ENCODE measurements around the gene TRAM1L1. TPM values are rescaled to one million over a fixed set of nuclear protein-coding genes. Genes with fewer than 3 reads are reported as not detected.

The TRAM1L1 gene
- total RNA-seq, 3 donors from 2014 or later (not counting 1 experiment from before 2014, with no cell fraction given): not detected

- no peaks in the 10 kb centered on the region for H3K4me1 Mint-ChIP-seq
- Histone ChIP-seq H3K4me1 (ENCODE audit: control insufficient read depth, insufficient read depth, low read length) (no peaks in the 10 kb centered on the region), H3K27ac (ENCODE audit: low read length) (no peak overlapping the region), H3K36me3 (ENCODE audit: control insufficient read depth, insufficient read depth, low read length) (no peaks in the 10 kb centered on the region), H3K9me3 (ENCODE audit: control insufficient read depth, insufficient read depth, low read length) (peaks cover 6% of the 10 kb centered on the region), H3K4me3 (ENCODE audit: low read length) (no peak overlapping the region), H3K27me3 (ENCODE audit: control insufficient read depth, insufficient read depth, low read length) (no peaks in the 10 kb centered on the region)
- no peaks in the 10 kb centered on the region for H3K27me3 Mint-ChIP-seq (ENCODE audit: low read depth in 2 of 2)
- 62% methylated on average over 2 of the region's 2 CpGs for WGBS (ENCODE audit: insufficient coverage)
- TF ChIP-seq CTCF (IDR thresholded peaks at IDR 0.05): no peak
- H3K4me3 Mint-ChIP-seq: no peak overlapping the region
- H3K36me3 Mint-ChIP-seq: peaks cover 11% of the 10 kb centered on the region
- H3K27ac Mint-ChIP-seq: no peak overlapping the region
- DNase-seq (no peak), ATAC-seq (no peak)
- peaks cover 12 to 21% of the 10 kb centered on the region in 2 donors for H3K9me3 Mint-ChIP-seq
- intact Hi-C loops (cut with micrococcal nuclease): no loop called here
Observed at GRCh38 chr4:117063961-117064696, 21.2 kb downstream of the TRAM1L1 start.

- intact Hi-C loops (cut with micrococcal nuclease): no loop called here
- no peaks in the 10 kb centered on the region for H3K36me3 ChIP-seq (ENCODE audit: control insufficient read depth, insufficient read depth, low read length)
- H3K27ac ChIP-seq (ENCODE audit: low read length): no peak overlapping the region
- peaks cover 8 to 15% of the 10 kb centered on the region in 2 donors for H3K9me3 Mint-ChIP-seq
- ATAC-seq: no peak
- 89% methylated on average over 5 of the region's 5 CpGs for WGBS (ENCODE audit: insufficient coverage)
- H3K27me3 Mint-ChIP-seq (ENCODE audit: low read depth in 2 of 2): no peaks in the 10 kb centered on the region
- H3K36me3 Mint-ChIP-seq: peaks cover 12% of the 10 kb centered on the region
- TF ChIP-seq CTCF (IDR thresholded peaks at IDR 0.05): no peak
- H3K4me3 Mint-ChIP-seq: no peak overlapping the region
- no peaks in the 10 kb centered on the region for H3K4me1 ChIP-seq (ENCODE audit: control insufficient read depth, insufficient read depth, low read length)
- no peaks in the 10 kb centered on the region for H3K4me1 Mint-ChIP-seq
- H3K9me3 ChIP-seq (ENCODE audit: control insufficient read depth, insufficient read depth, low read length): no peaks in the 10 kb centered on the region
- no peak for DNase-seq
- H3K4me3 ChIP-seq (ENCODE audit: low read length): no peak overlapping the region
- H3K27me3 ChIP-seq (ENCODE audit: control insufficient read depth, insufficient read depth, low read length): no peaks in the 10 kb centered on the region
- H3K27ac Mint-ChIP-seq: no peak overlapping the region
Observed at GRCh38 chr4:117042962-117043361, 42.4 kb downstream of the TRAM1L1 start.

Data from natural killer cell (primary cell).